Measurements from ENCODE around the gene HAPLN3.

The HAPLN3 gene

GRCh38 chr15:88847144-88847543 lies 48.2 kb downstream of the HAPLN3 start:
- H3K36me3 ChIP-seq (ENCODE audit: control insufficient read depth, insufficient read depth, low read length), result no peaks in the 10 kb centered on the region
- no peaks in the 10 kb centered on the region for H3K4me1 ChIP-seq (ENCODE audit: control insufficient read depth, insufficient read depth, low read length, poor library complexity, severe bottlenecking)
- no peak overlapping the region for H3K4me3 ChIP-seq (ENCODE audit: insufficient read depth, low read depth, low read length, poor library complexity, severe bottlenecking)
- no peaks in the 10 kb centered on the region for H3K27me3 ChIP-seq (replicated peaks; ENCODE audit: control insufficient read depth, insufficient read depth, low read length, poor library complexity, severe bottlenecking)
- no peaks in the 10 kb centered on the region for H3K9me3 ChIP-seq (ENCODE audit: control insufficient read depth, low read length)
- no peak for DNase-seq
- H3K27ac ChIP-seq (ENCODE audit: insufficient read depth, low read length, poor library complexity, severe bottlenecking), result no peak overlapping the region

GRCh38 chr15:88845616-88846015 lies 49.7 kb downstream of the HAPLN3 start:
- Histone ChIP-seq H3K36me3 (ENCODE audit: control insufficient read depth, insufficient read depth, low read length) (no peaks in the 10 kb centered on the region), H3K27me3 (replicated peaks; ENCODE audit: control insufficient read depth, insufficient read depth, low read length, poor library complexity, severe bottlenecking) (no peaks in the 10 kb centered on the region), H3K27ac (ENCODE audit: insufficient read depth, low read length, poor library complexity, severe bottlenecking) (no peak overlapping the region), H3K4me3 (ENCODE audit: insufficient read depth, low read depth, low read length, poor library complexity, severe bottlenecking) (no peak overlapping the region), H3K4me1 (ENCODE audit: control insufficient read depth, insufficient read depth, low read length, poor library complexity, severe bottlenecking) (no peaks in the 10 kb centered on the region), H3K9me3 (ENCODE audit: control insufficient read depth, low read length) (no peaks in the 10 kb centered on the region)
- no peak for DNase-seq

- Histone ChIP-seq H3K9me3 (ENCODE audit: control insufficient read depth, low read length) (no peaks in the 10 kb centered on the region), H3K27ac (ENCODE audit: insufficient read depth, low read length, poor library complexity, severe bottlenecking) (no peak overlapping the region), H3K36me3 (ENCODE audit: control insufficient read depth, insufficient read depth, low read length) (no peaks in the 10 kb centered on the region), H3K27me3 (replicated peaks; ENCODE audit: control insufficient read depth, insufficient read depth, low read length, poor library complexity, severe bottlenecking) (no peaks in the 10 kb centered on the region), H3K4me1 (ENCODE audit: control insufficient read depth, insufficient read depth, low read length, poor library complexity, severe bottlenecking) (no peaks in the 10 kb centered on the region), H3K4me3 (ENCODE audit: insufficient read depth, low read depth, low read length, poor library complexity, severe bottlenecking) (no peak overlapping the region)
- DNase-seq, result no peak
Observed at GRCh38 chr15:88844749-88845386, 50.5 kb downstream of the HAPLN3 start.

GRCh38 chr15:88843334-88843733 lies 52.0 kb downstream of the HAPLN3 start:
- DNase-seq, result no peak
- H3K36me3 ChIP-seq (ENCODE audit: control insufficient read depth, insufficient read depth, low read length), result no peaks in the 10 kb centered on the region
- H3K27me3 ChIP-seq (replicated peaks; ENCODE audit: control insufficient read depth, insufficient read depth, low read length, poor library complexity, severe bottlenecking), result no peaks in the 10 kb centered on the region
- H3K4me1 ChIP-seq (ENCODE audit: control insufficient read depth, insufficient read depth, low read length, poor library complexity, severe bottlenecking), result no peaks in the 10 kb centered on the region
- H3K27ac ChIP-seq (ENCODE audit: insufficient read depth, low read length, poor library complexity, severe bottlenecking), result no peak overlapping the region
- no peak overlapping the region for H3K4me3 ChIP-seq (ENCODE audit: insufficient read depth, low read depth, low read length, poor library complexity, severe bottlenecking)
- H3K9me3 ChIP-seq (ENCODE audit: control insufficient read depth, low read length), result no peaks in the 10 kb centered on the region

GRCh38 chr15:88842156-88842555 lies 53.2 kb downstream of the HAPLN3 start:
- Histone ChIP-seq H3K27me3 (replicated peaks; ENCODE audit: control insufficient read depth, insufficient read depth, low read length, poor library complexity, severe bottlenecking) (no peaks in the 10 kb centered on the region), H3K36me3 (ENCODE audit: control insufficient read depth, insufficient read depth, low read length) (no peaks in the 10 kb centered on the region)

GRCh38 chr15:88841236-88841635 lies 54.1 kb downstream of the HAPLN3 start:
- H3K4me1 ChIP-seq (ENCODE audit: control insufficient read depth, insufficient read depth, low read length, poor library complexity, severe bottlenecking), result no peaks in the 10 kb centered on the region
- DNase-seq, result no peak
- no peak overlapping the region for H3K27ac ChIP-seq (ENCODE audit: insufficient read depth, low read length, poor library complexity, severe bottlenecking)
- no peak overlapping the region for H3K4me3 ChIP-seq (ENCODE audit: insufficient read depth, low read depth, low read length, poor library complexity, severe bottlenecking)
- no peaks in the 10 kb centered on the region for H3K9me3 ChIP-seq (ENCODE audit: control insufficient read depth, low read length)
- H3K36me3 ChIP-seq (ENCODE audit: control insufficient read depth, insufficient read depth, low read length), result no peaks in the 10 kb centered on the region
- no peaks in the 10 kb centered on the region for H3K27me3 ChIP-seq (replicated peaks; ENCODE audit: control insufficient read depth, insufficient read depth, low read length, poor library complexity, severe bottlenecking)

More at GRCh38 chr15:88842156-88842555, 53.2 kb downstream of the HAPLN3 start:
- no peaks in the 10 kb centered on the region for H3K4me1 ChIP-seq (ENCODE audit: control insufficient read depth, insufficient read depth, low read length, poor library complexity, severe bottlenecking)
- H3K9me3 ChIP-seq (ENCODE audit: control insufficient read depth, low read length), result no peaks in the 10 kb centered on the region
- DNase-seq, result no peak
- H3K4me3 ChIP-seq (ENCODE audit: insufficient read depth, low read depth, low read length, poor library complexity, severe bottlenecking), result no peak overlapping the region
- no peak overlapping the region for H3K27ac ChIP-seq (ENCODE audit: insufficient read depth, low read length, poor library complexity, severe bottlenecking)

GRCh38 chr15:88839961-88840360 lies 55.4 kb downstream of the HAPLN3 start:
- no peak for DNase-seq
- Histone ChIP-seq H3K4me1 (ENCODE audit: control insufficient read depth, insufficient read depth, low read length, poor library complexity, severe bottlenecking) (no peaks in the 10 kb centered on the region), H3K36me3 (ENCODE audit: control insufficient read depth, insufficient read depth, low read length) (no peaks in the 10 kb centered on the region), H3K4me3 (ENCODE audit: insufficient read depth, low read depth, low read length, poor library complexity, severe bottlenecking) (no peak overlapping the region), H3K27me3 (replicated peaks; ENCODE audit: control insufficient read depth, insufficient read depth, low read length, poor library complexity, severe bottlenecking) (no peaks in the 10 kb centered on the region), H3K9me3 (ENCODE audit: control insufficient read depth, low read length) (no peaks in the 10 kb centered on the region), H3K27ac (ENCODE audit: insufficient read depth, low read length, poor library complexity, severe bottlenecking) (no peak overlapping the region)

- Histone ChIP-seq H3K27me3 (replicated peaks; ENCODE audit: control insufficient read depth, insufficient read depth, low read length, poor library complexity, severe bottlenecking) (no peaks in the 10 kb centered on the region), H3K36me3 (ENCODE audit: control insufficient read depth, insufficient read depth, low read length) (no peaks in the 10 kb centered on the region), H3K9me3 (ENCODE audit: control insufficient read depth, low read length) (no peaks in the 10 kb centered on the region), H3K4me3 (ENCODE audit: insufficient read depth, low read depth, low read length, poor library complexity, severe bottlenecking) (no peak overlapping the region), H3K4me1 (ENCODE audit: control insufficient read depth, insufficient read depth, low read length, poor library complexity, severe bottlenecking) (no peaks in the 10 kb centered on the region), H3K27ac (ENCODE audit: insufficient read depth, low read length, poor library complexity, severe bottlenecking) (no peak overlapping the region)
- no peak for DNase-seq
Observed at GRCh38 chr15:88839146-88839545, 56.2 kb downstream of the HAPLN3 start.

GRCh38 chr15:88838667-88839066 lies 56.7 kb downstream of the HAPLN3 start:
- Histone ChIP-seq H3K9me3 (ENCODE audit: control insufficient read depth, low read length) (no peaks in the 10 kb centered on the region), H3K27me3 (replicated peaks; ENCODE audit: control insufficient read depth, insufficient read depth, low read length, poor library complexity, severe bottlenecking) (no peaks in the 10 kb centered on the region), H3K27ac (ENCODE audit: insufficient read depth, low read length, poor library complexity, severe bottlenecking) (no peak overlapping the region), H3K4me3 (ENCODE audit: insufficient read depth, low read depth, low read length, poor library complexity, severe bottlenecking) (no peak overlapping the region), H3K36me3 (ENCODE audit: control insufficient read depth, insufficient read depth, low read length) (no peaks in the 10 kb centered on the region), H3K4me1 (ENCODE audit: control insufficient read depth, insufficient read depth, low read length, poor library complexity, severe bottlenecking) (no peaks in the 10 kb centered on the region)
- no peak for DNase-seq

- no peak for DNase-seq
- Histone ChIP-seq H3K9me3 (ENCODE audit: control insufficient read depth, low read length) (no peaks in the 10 kb centered on the region), H3K4me1 (ENCODE audit: control insufficient read depth, insufficient read depth, low read length, poor library complexity, severe bottlenecking) (no peaks in the 10 kb centered on the region), H3K27ac (ENCODE audit: insufficient read depth, low read length, poor library complexity, severe bottlenecking) (no peak overlapping the region), H3K36me3 (ENCODE audit: control insufficient read depth, insufficient read depth, low read length) (no peaks in the 10 kb centered on the region), H3K4me3 (ENCODE audit: insufficient read depth, low read depth, low read length, poor library complexity, severe bottlenecking) (no peak overlapping the region), H3K27me3 (replicated peaks; ENCODE audit: control insufficient read depth, insufficient read depth, low read length, poor library complexity, severe bottlenecking) (no peaks in the 10 kb centered on the region)
Observed at GRCh38 chr15:88835646-88836045, 59.7 kb downstream of the HAPLN3 start.

All from effector memory CD4-positive, alpha-beta T cell (primary cell).